ENCODE measurements around the gene PDE4D.

GRCh38 chr5:59833448-59833847 lies 60.1 kb downstream of the PDE4D start:
- TF ChIP-seq, protein P1, sequence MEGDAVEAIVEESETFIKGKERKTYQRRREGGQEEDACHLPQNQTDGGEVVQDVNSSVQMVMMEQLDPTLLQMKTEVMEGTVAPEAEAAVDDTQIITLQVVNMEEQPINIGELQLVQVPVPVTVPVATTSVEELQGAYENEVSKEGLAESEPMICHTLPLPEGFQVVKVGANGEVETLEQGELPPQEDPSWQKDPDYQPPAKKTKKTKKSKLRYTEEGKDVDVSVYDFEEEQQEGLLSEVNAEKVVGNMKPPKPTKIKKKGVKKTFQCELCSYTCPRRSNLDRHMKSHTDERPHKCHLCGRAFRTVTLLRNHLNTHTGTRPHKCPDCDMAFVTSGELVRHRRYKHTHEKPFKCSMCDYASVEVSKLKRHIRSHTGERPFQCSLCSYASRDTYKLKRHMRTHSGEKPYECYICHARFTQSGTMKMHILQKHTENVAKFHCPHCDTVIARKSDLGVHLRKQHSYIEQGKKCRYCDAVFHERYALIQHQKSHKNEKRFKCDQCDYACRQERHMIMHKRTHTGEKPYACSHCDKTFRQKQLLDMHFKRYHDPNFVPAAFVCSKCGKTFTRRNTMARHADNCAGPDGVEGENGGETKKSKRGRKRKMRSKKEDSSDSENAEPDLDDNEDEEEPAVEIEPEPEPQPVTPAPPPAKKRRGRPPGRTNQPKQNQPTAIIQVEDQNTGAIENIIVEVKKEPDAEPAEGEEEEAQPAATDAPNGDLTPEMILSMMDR (conservative IDR thresholded peaks at IDR 0.05; ENCODE audit: low read length) = no peak
- no peak for TF ChIP-seq EZH2phosphoT487 (IDR thresholded peaks at IDR 0.05; ENCODE audit: borderline replicate concordance, low read depth, low read length)
